ENCODE measurements around the gene GIT1. TPM values are rescaled to one million over a fixed set of nuclear protein-coding genes. Genes with fewer than 3 reads are reported as not detected.

Gene GIT1
- total and polyA plus RNA-seq, 11 donors = 23.0 to 52.9 (median 31.4) TPM

GRCh38 chr17:29575511-29576213 lies 13.8 kb downstream of the GIT1 start:
- DNase-seq (peak in 3 of 5 donors; percentile 12 to 18 (median 15)), ATAC-seq (no peak)
- H3K27ac ChIP-seq = no peak overlapping the region
- H3K4me3 ChIP-seq = no peak overlapping the region
- H3K4me1 ChIP-seq = peaks cover 5 to 45% (median 26%) of the 10 kb centered on the region in 12 donors
- H3K9me3 ChIP-seq = no peaks in the 10 kb centered on the region
- H3K36me3 ChIP-seq = peaks cover 0 to 71% (median 66%) of the 10 kb centered on the region in 9 donors
- no peaks in the 10 kb centered on the region for H3K27me3 ChIP-seq
- intact Hi-C loops (cut with DNase I) = loop anchor here in 2 of 10 donors (5.0 to 10.0 kb wide), 2 partner anchors 37 to 519 kb away; no protein-coding TSS in a partner anchor
- TF ChIP-seq POLR2A (IDR thresholded peaks at IDR 0.05) (no peak), CTCF (IDR thresholded peaks at IDR 0.05) (no peak)
- WGBS, 4 donors = 88 to 91% (median 89%) methylated on average over 17 to 28 of the region's 28 CpGs

- intact Hi-C loops (cut with DNase I) = loop anchor here in 2 of 10 donors (5.0 to 10.0 kb wide), 2 partner anchors 37 to 520 kb away; no protein-coding TSS in a partner anchor
- Histone ChIP-seq H3K4me1 (peaks cover 5 to 43% (median 21%) of the 10 kb centered on the region in 12 donors), H3K27ac (no peak overlapping the region), H3K27me3 (no peaks in the 10 kb centered on the region), H3K36me3 (peaks cover 0 to 68% (median 62%) of the 10 kb centered on the region in 9 donors), H3K9me3 (no peaks in the 10 kb centered on the region), H3K4me3 (no peak overlapping the region)
- DNase-seq = peak in 3 of 5 donors; percentile 15 to 22 (median 18)
- ATAC-seq = no peak
- no peak for TF ChIP-seq POLR2A (IDR thresholded peaks at IDR 0.05)
- no peak for TF ChIP-seq CTCF (IDR thresholded peaks at IDR 0.05)
- WGBS, 4 donors = 86 to 95% (median 88%) methylated on average over 12 to 17 of the region's 17 CpGs
Measured at GRCh38 chr17:29574732-29575510, 14.5 kb downstream of the GIT1 start.

- peak in 3 of 5 donors; percentile 5 to 18 (median 7) for DNase-seq
- WGBS, 4 donors = 88 to 90% (median 89%) methylated on average over 14 of the region's 14 CpGs
- peaks cover 5 to 49% (median 28%) of the 10 kb centered on the region in 12 donors for H3K4me1 ChIP-seq
Measured at GRCh38 chr17:29573871-29574731, 15.3 kb downstream of the GIT1 start.

More at GRCh38 chr17:29573871-29574731, 15.3 kb downstream of the GIT1 start:
- Histone ChIP-seq H3K4me3 (no peak overlapping the region), H3K27ac (no peak overlapping the region), H3K9me3 (no peaks in the 10 kb centered on the region), H3K27me3 (no peaks in the 10 kb centered on the region), H3K36me3 (peaks cover 0 to 60% (median 54%) of the 10 kb centered on the region in 9 donors)
- ATAC-seq = no peak
- intact Hi-C loops (cut with DNase I) = loop anchor here in 1 of 10 donors (10.0 kb wide), 1 partner anchor 521 kb away; no protein-coding TSS in a partner anchor
- TF ChIP-seq POLR2A (IDR thresholded peaks at IDR 0.05) (no peak), CTCF (IDR thresholded peaks at IDR 0.05) (no peak)

Data from heart left ventricle (tissue), 16 donors.